ENCODE results near the gene KDM2B. TPM values are rescaled to one million over a fixed set of nuclear protein-coding genes. Genes with fewer than 3 reads are reported as not detected.

KDM2B gene
- total and polyA plus RNA-seq, 2 experiments from 2014 or later, result 59.4 to 161 TPM

DNA sequence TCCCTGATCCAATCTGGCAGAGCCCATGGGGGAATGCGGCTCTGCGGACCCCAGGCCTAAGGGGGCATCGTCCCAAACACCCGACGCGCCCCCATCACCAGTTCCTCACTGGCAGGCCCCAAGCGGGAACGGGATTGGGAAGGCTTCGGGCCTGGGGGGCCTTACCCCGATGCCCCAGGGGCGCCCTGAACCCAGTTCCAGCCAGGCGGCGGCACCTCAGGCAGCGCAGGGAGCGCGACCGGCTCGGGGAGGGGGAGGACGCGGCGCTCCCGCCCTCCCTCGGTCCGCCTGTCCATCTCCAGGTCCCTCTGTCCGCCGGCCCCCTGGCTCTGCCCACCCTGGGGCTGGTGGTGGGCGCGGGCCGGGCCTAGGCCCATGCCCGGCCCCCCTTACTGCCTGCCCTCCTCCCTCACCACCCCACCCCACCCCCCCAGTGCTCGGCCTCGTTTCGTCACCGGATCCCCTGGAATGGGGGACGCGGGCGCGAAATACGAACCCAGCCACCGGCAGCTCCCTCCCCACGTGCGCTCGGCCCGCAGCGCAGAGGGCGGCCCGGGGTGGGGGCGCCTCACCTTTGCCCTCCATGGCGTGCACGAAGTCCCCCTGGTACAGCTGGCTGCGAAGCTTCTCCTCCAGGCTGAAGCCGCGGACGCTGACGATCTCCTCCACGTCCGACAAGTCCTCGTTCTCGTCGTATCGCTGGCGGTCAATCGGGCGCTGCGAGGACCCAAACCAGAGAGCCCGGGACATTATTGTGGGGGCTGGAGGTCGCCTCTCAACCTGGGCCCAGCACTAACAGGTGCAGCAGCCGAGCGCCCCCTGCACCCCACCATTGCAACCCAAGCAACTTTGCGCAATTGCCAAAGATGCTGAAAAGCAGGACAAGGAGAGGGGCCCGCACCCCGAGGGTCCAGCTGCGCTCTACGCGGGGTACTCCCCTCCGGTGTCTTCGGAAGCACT, 2.3 kb downstream of the KDM2B start (continued):
- TF ChIP-seq ZNF462 (CRISPR knock-in tag; IDR thresholded peaks at IDR 0.05) (no peak), ETS1 (IDR thresholded peaks at IDR 0.05) (0 out of 2 replicates have a peak, but pooled peaks have one; percentile 10)

DNA sequence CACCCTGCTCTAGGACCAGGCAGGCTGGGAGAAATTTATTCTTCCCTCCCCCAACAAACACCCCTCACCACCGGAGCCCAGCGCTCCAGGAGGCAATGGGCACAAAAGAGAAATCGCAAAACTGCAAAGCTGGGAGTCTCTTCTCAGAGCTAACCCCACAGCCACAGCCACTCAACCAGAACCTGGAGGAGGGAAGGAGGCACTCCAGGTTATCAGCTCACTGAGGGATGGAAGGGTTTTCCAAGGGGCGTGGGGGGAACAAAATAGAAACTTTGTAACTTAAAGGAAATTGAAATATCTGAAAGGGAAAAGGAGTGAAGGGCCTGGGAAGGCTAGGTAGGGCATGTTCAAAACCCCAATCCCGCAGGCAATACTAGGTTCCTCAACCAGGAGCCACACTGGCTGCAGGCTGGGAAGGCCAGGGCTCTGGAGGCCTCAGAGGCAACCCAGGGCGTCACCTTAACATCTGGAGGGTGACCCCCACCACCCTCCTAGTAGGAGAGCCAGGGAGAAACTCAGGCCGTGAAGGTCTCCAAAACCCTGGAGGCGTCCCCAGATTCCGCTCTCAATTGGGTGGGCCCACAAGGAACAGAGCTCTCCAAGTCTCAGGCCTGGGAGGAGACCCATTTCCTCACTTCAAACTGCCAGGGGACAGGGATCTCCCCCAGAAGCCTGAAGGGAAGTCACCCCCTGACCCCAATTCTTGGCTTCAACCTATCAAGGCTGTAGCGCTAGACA, 3.2 kb downstream of the KDM2B start:
- Histone ChIP-seq H3K27me3 (ENCODE audit: insufficient read depth) (no peaks in the 10 kb centered on the region), H3F3A (replicated peaks; ENCODE audit: low read depth) (peaks cover 51% of the 10 kb centered on the region), H3K36me3 (ENCODE audit: insufficient read depth) (peaks cover 34% of the 10 kb centered on the region), H3K79me2 (replicated peaks; ENCODE audit: insufficient read depth) (peaks cover 73% of the 10 kb centered on the region), H3K9me2 (ENCODE audit: insufficient read depth) (no peaks in the 10 kb centered on the region), H3K4me3 (peak overlapping the region; percentile 90), H3K4me2 (peak overlapping the region; percentile 97), H4K20me1 (replicated peaks; ENCODE audit: insufficient read depth) (peaks cover 16% of the 10 kb centered on the region), H2AFZ (no peak overlapping the region), H3K27ac (ENCODE audit: low read depth) (peak overlapping the region; percentile 100), H3K4me1 (ENCODE audit: insufficient read depth) (peaks cover 20% of the 10 kb centered on the region)
- ATAC-seq (peak; percentile 4), DNase-seq (ENCODE audit: low spot score) (peak; percentile 69)
- Mint-ChIP-seq H3K9me3 (no peaks in the 10 kb centered on the region), H3K4me3 (peak overlapping the region; percentile 90), H3K27ac (peak overlapping the region; percentile 99), H3K36me3 (ENCODE audit: low read depth) (peaks cover 45% of the 10 kb centered on the region), H3K4me1 (peaks cover 39% of the 10 kb centered on the region), H3K27me3 (ENCODE audit: insufficient read depth, low read depth, poor library complexity) (peaks cover 15% of the 10 kb centered on the region)
- TF ChIP-seq POLR2AphosphoS5 (IDR thresholded peaks at IDR 0.05; ENCODE audit: low read depth) (peak; percentile 45; the same call in 1 of the 2 replicates), EZH2 (IDR thresholded peaks at IDR 0.05; ENCODE audit: low read depth, unreplicated experiment) (no peak), NANOG (IDR thresholded peaks at IDR 0.05; ENCODE audit: borderline replicate concordance) (no peak), ETS1 (IDR thresholded peaks at IDR 0.05) (no peak), JUNB (IDR thresholded peaks at IDR 0.05; ENCODE audit: unreplicated experiment) (no peak), ZNF331 (CRISPR knock-in tag; IDR thresholded peaks at IDR 0.05; ENCODE audit: low read depth) (no peak)

All from GM23338 (cell line).